ENCODE results near the gene PCDH9.
A peak's percentile ranks its signal among the peaks of the same experiment; 100 is the strongest.

Gene PCDH9

GRCh38 chr13:67015976-67016600, 214.0 kb downstream of the PCDH9 start:
- no peak for DNase-seq

GRCh38 chr13:67014399-67014798, 215.7 kb downstream of the PCDH9 start:
- DNase-seq, result no peak

GRCh38 chr13:67013709-67014108, 216.4 kb downstream of the PCDH9 start:
- DNase-seq, result no peak

- no peak for DNase-seq
These were observed 222.0 kb downstream of the PCDH9 start for GRCh38 chr13:67008075-67008668.

- no peak for DNase-seq
These were observed 225.6 kb downstream of the PCDH9 start for GRCh38 chr13:67004511-67004910.

- no peak for DNase-seq
These were observed 226.4 kb downstream of the PCDH9 start for GRCh38 chr13:67003743-67004142.

GRCh38 chr13:67001363-67001762, 228.8 kb downstream of the PCDH9 start:
- no peak for DNase-seq

GRCh38 chr13:66996503-66996902, 233.6 kb downstream of the PCDH9 start:
- no peak for DNase-seq

- no peak for DNase-seq
These were observed 234.9 kb downstream of the PCDH9 start for GRCh38 chr13:66995203-66995611.

- no peak for DNase-seq
These were observed 235.5 kb downstream of the PCDH9 start for GRCh38 chr13:66994517-66995202.

- DNase-seq, result peak; percentile 64
These were observed 236.0 kb downstream of the PCDH9 start for GRCh38 chr13:66994097-66994496.

GRCh38 chr13:66992719-66993118, 237.4 kb downstream of the PCDH9 start:
- DNase-seq, result no peak

GRCh38 chr13:66992183-66992582, 238.0 kb downstream of the PCDH9 start:
- no peak for DNase-seq

- no peak for DNase-seq
These were observed 245.9 kb downstream of the PCDH9 start for GRCh38 chr13:66984241-66984640.

- no peak for DNase-seq
These were observed 248.2 kb downstream of the PCDH9 start for GRCh38 chr13:66981912-66982311.

- DNase-seq, result no peak
These were observed 253.0 kb downstream of the PCDH9 start for GRCh38 chr13:66977161-66977560.

GRCh38 chr13:66974889-66975288, 255.2 kb downstream of the PCDH9 start:
- DNase-seq, result no peak

- DNase-seq, result no peak
These were observed 256.0 kb downstream of the PCDH9 start for GRCh38 chr13:66974174-66974573.

GRCh38 chr13:66972659-66973058, 257.5 kb downstream of the PCDH9 start:
- no peak for DNase-seq

GRCh38 chr13:66971004-66971403, 259.1 kb downstream of the PCDH9 start:
- no peak for DNase-seq

- no peak for DNase-seq
These were observed 260.8 kb downstream of the PCDH9 start for GRCh38 chr13:66969291-66969690.

- no peak for DNase-seq
These were observed 262.1 kb downstream of the PCDH9 start for GRCh38 chr13:66967811-66968597.

GRCh38 chr13:66965181-66965580, 265.0 kb downstream of the PCDH9 start:
- DNase-seq, result no peak

- DNase-seq, result no peak
These were observed 267.2 kb downstream of the PCDH9 start for GRCh38 chr13:66962953-66963352.
